ENCODE results near the gene BDKRB1. TPM values are rescaled to one million over a fixed set of nuclear protein-coding genes. Genes with fewer than 3 reads are reported as not detected.

Gene BDKRB1
- total and polyA plus RNA-seq, 9 of the 15 experiments (the other 6 are each of a cell fraction or from before 2014, with no cell fraction given) = 0.06 to 0.23 (median 0.09) TPM; not detected in 1

DNA sequence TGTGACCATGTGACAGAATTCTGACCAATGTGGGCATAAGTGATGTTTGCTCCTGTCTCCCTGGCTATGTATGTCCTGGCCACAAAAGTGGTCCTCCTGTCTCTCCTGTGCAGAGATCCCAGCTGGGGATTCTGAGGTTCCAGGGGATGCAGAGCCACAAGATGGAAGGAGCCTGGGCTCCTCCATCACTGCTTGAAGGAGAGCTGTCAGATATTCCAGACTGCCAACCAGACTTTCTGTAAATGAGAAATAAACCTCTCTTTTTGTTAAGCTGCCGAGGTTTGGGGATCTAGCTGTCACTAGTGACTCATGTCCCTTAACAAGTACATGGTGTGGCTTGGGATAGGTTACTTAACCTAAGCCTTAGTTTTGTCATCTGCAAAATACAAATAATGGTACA lies 21.9 kb downstream of the BDKRB1 start:
- Histone ChIP-seq H3K4me1 (replicated peaks in 1 of 2; ENCODE audit: control insufficient read depth in 2 of 2, insufficient read depth in 2 of 2, low read length in 2 of 2) (no peaks in the 10 kb centered on the region), H3K9me3 (replicated peaks; ENCODE audit: control insufficient read depth, insufficient read depth, low read depth, low read length) (no peaks in the 10 kb centered on the region; the same call in none of the 2 replicates), H2AFZ (ENCODE audit: low read depth, low read length) (no peak overlapping the region), H3K27me3 (ENCODE audit: control insufficient read depth in 2 of 2, insufficient read depth in 2 of 2, low read length in 2 of 2) (no peaks in the 10 kb centered on the region), H3K4me2 (ENCODE audit: insufficient read depth, low read length) (no peak overlapping the region), H3K27ac (ENCODE audit: extremely low read depth, low read depth, low read length) (no peak overlapping the region), H3K79me2 (ENCODE audit: control insufficient read depth, insufficient read depth, low read length) (no peaks in the 10 kb centered on the region), H3K9ac (ENCODE audit: insufficient read depth in 1 of 2, low read depth in 2 of 2, low read length in 2 of 2) (no peak overlapping the region), H3K9me1 (ENCODE audit: control insufficient read depth, insufficient read depth, low read length) (no peaks in the 10 kb centered on the region), H3K4me3 (no peak overlapping the region), H4K20me1 (replicated peaks; ENCODE audit: control insufficient read depth, insufficient read depth, low read length) (no peaks in the 10 kb centered on the region), H3K36me3 (ENCODE audit: control insufficient read depth, insufficient read depth, low read length) (no peaks in the 10 kb centered on the region)
- WGBS (ENCODE audit: insufficient coverage, low coverage, missing lambda C conversion rate) = 0% methylated on average over 1 of the region's 1 CpG
- DNase-seq (ENCODE audit: extremely low read depth in 1 of 4, low spot score in 3 of 4) (no peak), ATAC-seq (no peak), FAIRE-seq (no peak)
- TF ChIP-seq CBX3 (IDR thresholded peaks at IDR 0.05; ENCODE audit: borderline replicate concordance in 1 of 2, low read length in 2 of 2) = peak in 1 of 2 experiments; percentile 27; a peak in 1 of 3 replicates
- TF ChIP-seq, protein P1, sequence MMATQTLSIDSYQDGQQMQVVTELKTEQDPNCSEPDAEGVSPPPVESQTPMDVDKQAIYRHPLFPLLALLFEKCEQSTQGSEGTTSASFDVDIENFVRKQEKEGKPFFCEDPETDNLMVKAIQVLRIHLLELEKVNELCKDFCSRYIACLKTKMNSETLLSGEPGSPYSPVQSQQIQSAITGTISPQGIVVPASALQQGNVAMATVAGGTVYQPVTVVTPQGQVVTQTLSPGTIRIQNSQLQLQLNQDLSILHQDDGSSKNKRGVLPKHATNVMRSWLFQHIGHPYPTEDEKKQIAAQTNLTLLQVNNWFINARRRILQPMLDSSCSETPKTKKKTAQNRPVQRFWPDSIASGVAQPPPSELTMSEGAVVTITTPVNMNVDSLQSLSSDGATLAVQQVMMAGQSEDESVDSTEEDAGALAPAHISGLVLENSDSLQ (IDR thresholded peaks at IDR 0.05) = peak; percentile 75
- TF ChIP-seq TAF7 (tag; IDR thresholded peaks at IDR 0.05) = no peak
- no peak for TF ChIP-seq ZNF239 (CRISPR knock-in tag; IDR thresholded peaks at IDR 0.05)
- no peak for TF ChIP-seq NFXL1 (CRISPR knock-in tag; IDR thresholded peaks at IDR 0.05)
- TF ChIP-seq, protein P2, sequence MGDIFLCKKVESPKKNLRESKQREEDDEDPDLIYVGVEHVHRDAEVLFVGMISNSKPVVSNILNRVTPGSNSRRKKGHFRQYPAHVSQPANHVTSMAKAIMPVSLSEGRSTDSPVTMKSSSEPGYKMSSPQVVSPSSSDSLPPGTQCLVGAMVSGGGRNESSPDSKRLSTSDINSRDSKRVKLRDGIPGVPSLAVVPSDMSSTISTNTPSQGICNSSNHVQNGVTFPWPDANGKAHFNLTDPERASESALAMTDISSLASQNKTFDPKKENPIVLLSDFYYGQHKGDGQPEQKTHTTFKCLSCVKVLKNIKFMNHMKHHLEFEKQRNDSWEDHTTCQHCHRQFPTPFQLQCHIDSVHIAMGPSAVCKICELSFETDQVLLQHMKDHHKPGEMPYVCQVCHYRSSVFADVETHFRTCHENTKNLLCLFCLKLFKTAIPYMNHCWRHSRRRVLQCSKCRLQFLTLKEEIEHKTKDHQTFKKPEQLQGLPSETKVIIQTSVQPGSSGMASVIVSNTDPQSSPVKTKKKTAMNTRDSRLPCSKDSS (IDR thresholded peaks at IDR 0.05; ENCODE audit: low read depth, partially characterized antibody) = peak; percentile 30
- TF ChIP-seq, protein P3, sequence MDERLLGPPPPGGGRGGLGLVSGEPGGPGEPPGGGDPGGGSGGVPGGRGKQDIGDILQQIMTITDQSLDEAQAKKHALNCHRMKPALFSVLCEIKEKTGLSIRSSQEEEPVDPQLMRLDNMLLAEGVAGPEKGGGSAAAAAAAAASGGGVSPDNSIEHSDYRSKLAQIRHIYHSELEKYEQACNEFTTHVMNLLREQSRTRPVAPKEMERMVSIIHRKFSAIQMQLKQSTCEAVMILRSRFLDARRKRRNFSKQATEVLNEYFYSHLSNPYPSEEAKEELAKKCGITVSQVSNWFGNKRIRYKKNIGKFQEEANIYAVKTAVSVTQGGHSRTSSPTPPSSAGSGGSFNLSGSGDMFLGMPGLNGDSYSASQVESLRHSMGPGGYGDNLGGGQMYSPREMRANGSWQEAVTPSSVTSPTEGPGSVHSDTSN (CRISPR knock-in tag; IDR thresholded peaks at IDR 0.05; ENCODE audit: low read depth) = no peak
- TF ChIP-seq, protein P3 (tag; conservative IDR thresholded peaks at IDR 0.05; ENCODE audit: low read depth) = peak; percentile 39; the same call in 1 of the 2 replicates
- ChIA-PET CTCF (ENCODE audit: low intra/inter-chr PET ratio) (no interaction called here), POLR2A (no interaction called here)
- BruUV-seq (replicated peaks) = no TSS peak
- intact Hi-C loops (cut with micrococcal nuclease) = loop anchor here (10.0 kb wide), 2 partner anchors 273 to 713 kb away; no protein-coding TSS in a partner anchor
- in situ Hi-C loops (cut with MboI) = loop anchor here (5.0 kb wide), 1 partner anchor 181 kb away; no protein-coding TSS in a partner anchor
